ENCODE measurements around the gene CPVL. TPM values are rescaled to one million over a fixed set of nuclear protein-coding genes. Genes with fewer than 3 reads are reported as not detected.

CPVL gene
- total RNA-seq, 2 donors from 2014 or later, result 32.4 to 53.3 TPM

- Mint-ChIP-seq H3K4me1 (peaks cover 75% of the 10 kb centered on the region), H3K27me3 (ENCODE audit: insufficient read depth) (peaks cover 55% of the 10 kb centered on the region), H3K4me3 (peak overlapping the region; percentile 66), H3K36me3 (ENCODE audit: low read depth) (no peaks in the 10 kb centered on the region), H3K9me3 (no peaks in the 10 kb centered on the region), H3K27ac (no peak overlapping the region)
- no peak overlapping the region for H3K27ac ChIP-seq (ENCODE audit: low read depth, low read length)
- H3K4me1 ChIP-seq (ENCODE audit: control insufficient read depth, insufficient read depth, low read length), result peaks cover 25% of the 10 kb centered on the region
- peak; percentile 77 for DNase-seq
- no peak for TF ChIP-seq CTCF (conservative IDR thresholded peaks at IDR 0.05)
- WGBS, 2 experiments (ENCODE audit: insufficient coverage in 1 of 2, insufficient read length in 1 of 2), result 0 to 1% methylated on average over 4 to 40 of the region's 40 CpGs
- no peaks in the 10 kb centered on the region for H3K36me3 ChIP-seq (ENCODE audit: control insufficient read depth, insufficient read depth, low read length)
- H3K9ac ChIP-seq (ENCODE audit: extremely low read depth, low read length, poor library complexity, severe bottlenecking), result peak overlapping the region; percentile 32
- peak overlapping the region; percentile 83 for H3K4me3 ChIP-seq (ENCODE audit: low read length)
- peaks cover 37% of the 10 kb centered on the region for H3K27me3 ChIP-seq (ENCODE audit: control insufficient read depth, insufficient read depth, low read length, poor library complexity, severe bottlenecking)
- no peaks in the 10 kb centered on the region for H3K9me3 ChIP-seq (ENCODE audit: control insufficient read depth, low read length)
These were observed 47.9 kb upstream of the CPVL start for GRCh38 chr7:29194206-29194593.

- H3K27me3 Mint-ChIP-seq (ENCODE audit: insufficient read depth), result peaks cover 53% of the 10 kb centered on the region
- no peaks in the 10 kb centered on the region for H3K9me3 Mint-ChIP-seq
- WGBS, 2 experiments (ENCODE audit: insufficient coverage in 1 of 2, insufficient read length in 1 of 2), result 9 to 31% methylated on average over 3 to 25 of the region's 26 CpGs
- no peak for TF ChIP-seq CTCF (conservative IDR thresholded peaks at IDR 0.05)
- peak overlapping the region; percentile 83 for H3K4me3 ChIP-seq (ENCODE audit: low read length)
- no peak overlapping the region for H3K27ac Mint-ChIP-seq
- H3K9ac ChIP-seq (ENCODE audit: extremely low read depth, low read length, poor library complexity, severe bottlenecking), result no peak overlapping the region
- H3K27me3 ChIP-seq (ENCODE audit: control insufficient read depth, insufficient read depth, low read length, poor library complexity, severe bottlenecking), result peaks cover 37% of the 10 kb centered on the region
- H3K36me3 ChIP-seq (ENCODE audit: control insufficient read depth, insufficient read depth, low read length), result no peaks in the 10 kb centered on the region
- DNase-seq, result peak; percentile 75
- H3K27ac ChIP-seq (ENCODE audit: low read depth, low read length), result no peak overlapping the region
- H3K4me1 ChIP-seq (ENCODE audit: control insufficient read depth, insufficient read depth, low read length), result peaks cover 25% of the 10 kb centered on the region
- peak overlapping the region; percentile 66 for H3K4me3 Mint-ChIP-seq
- H3K9me3 ChIP-seq (ENCODE audit: control insufficient read depth, low read length), result no peaks in the 10 kb centered on the region
- H3K36me3 Mint-ChIP-seq (ENCODE audit: low read depth), result no peaks in the 10 kb centered on the region
- peaks cover 74% of the 10 kb centered on the region for H3K4me1 Mint-ChIP-seq
These were observed 47.2 kb upstream of the CPVL start for GRCh38 chr7:29193316-29194205.

GRCh38 chr7:29192811-29193210, 46.5 kb upstream of the CPVL start:
- no peak for TF ChIP-seq CTCF (conservative IDR thresholded peaks at IDR 0.05)
- Mint-ChIP-seq H3K9me3 (no peaks in the 10 kb centered on the region), H3K27me3 (ENCODE audit: insufficient read depth) (peaks cover 49% of the 10 kb centered on the region), H3K27ac (no peak overlapping the region), H3K4me1 (peaks cover 71% of the 10 kb centered on the region), H3K4me3 (peak overlapping the region; percentile 66), H3K36me3 (ENCODE audit: low read depth) (no peaks in the 10 kb centered on the region)
- Histone ChIP-seq H3K9ac (ENCODE audit: extremely low read depth, low read length, poor library complexity, severe bottlenecking) (no peak overlapping the region), H3K4me3 (ENCODE audit: low read length) (no peak overlapping the region), H3K4me1 (ENCODE audit: control insufficient read depth, insufficient read depth, low read length) (peaks cover 25% of the 10 kb centered on the region), H3K9me3 (ENCODE audit: control insufficient read depth, low read length) (no peaks in the 10 kb centered on the region), H3K27ac (ENCODE audit: low read depth, low read length) (no peak overlapping the region), H3K27me3 (ENCODE audit: control insufficient read depth, insufficient read depth, low read length, poor library complexity, severe bottlenecking) (peaks cover 37% of the 10 kb centered on the region), H3K36me3 (ENCODE audit: control insufficient read depth, insufficient read depth, low read length) (no peaks in the 10 kb centered on the region)
- DNase-seq, result no peak
- WGBS, 2 experiments (ENCODE audit: insufficient coverage in 1 of 2, insufficient read length in 1 of 2), result 88 to 98% methylated on average over 8 of the region's 8 CpGs
